Measurements from ENCODE around the gene SATB2.

SATB2 gene

GRCh38 chr2:199257261-199258224, 200.2 kb downstream of the SATB2 start:
- DNase-seq (ENCODE audit: low spot score): no peak

- no peak for DNase-seq (ENCODE audit: low spot score)
Observed at GRCh38 chr2:199230091-199230490, 227.6 kb downstream of the SATB2 start.

GRCh38 chr2:199228887-199229819, 228.6 kb downstream of the SATB2 start:
- DNase-seq (ENCODE audit: low spot score): peak; percentile 95

GRCh38 chr2:199223791-199224190, 233.9 kb downstream of the SATB2 start:
- peak; percentile 71 for DNase-seq (ENCODE audit: low spot score)

- DNase-seq (ENCODE audit: low spot score): no peak
Observed at GRCh38 chr2:199220920-199221319, 236.8 kb downstream of the SATB2 start.

- DNase-seq (ENCODE audit: low spot score): no peak
Observed at GRCh38 chr2:199219551-199219950, 238.2 kb downstream of the SATB2 start.
